Airway epithelial cell (primary cell): ENCODE results near the gene C11orf71. TPM values are rescaled to one million over a fixed set of nuclear protein-coding genes. Genes with fewer than 3 reads are reported as not detected.

Experiments used
- total RNA-seq: library from RNA; depleted of rRNA; stranded (reverse); fragments of >200 nt; gene quantifications from 2 replicates; pipeline ENCODE4 v1.2.3, GENCODE V29; 2015

C11orf71 gene, protein sequence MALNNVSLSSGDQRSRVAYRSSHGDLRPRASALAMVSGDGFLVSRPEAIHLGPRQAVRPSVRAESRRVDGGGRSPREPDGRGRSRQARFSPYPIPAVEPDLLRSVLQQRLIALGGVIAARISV
- total RNA-seq = 3.3 and 6.9 TPM in 2 replicates

GRCh38 chr11:114400216-114400914 lies at the start of gene C11orf71, which contains the start of gene RBM7:
C11orf71 (minus strand) TSS chr11:114400511; CDS start chr11:114400331, 180 bp downstream.
RBM7 (plus strand) TSS chr11:114400666; CDS start chr11:114400672, 6 bp downstream.

GRCh38 chr11:114439229-114440120 lies 39.2 kb upstream of the C11orf71 start, which contains the start of gene REXO2:
REXO2 (plus strand) TSS chr11:114439467; CDS start chr11:114439529, 62 bp downstream.

Other genes with a start within 250 kb of the C11orf71 start
- 3.7 and 5.4 TPM in 2 replicates for gene NNMT, start 104.1 kb downstream of the C11orf71 start, total RNA-seq
- 4.4 and 14.7 TPM in 2 replicates for gene RBM7, start 155 bp upstream of the C11orf71 start, total RNA-seq
- 151 and 165 TPM in 2 replicates for gene REXO2, start 39.0 kb upstream of the C11orf71 start, total RNA-seq
- not detected in 2 replicates for gene NXPE1, start 159.4 kb upstream of the C11orf71 start, total RNA-seq
- gene NXPE4, start 195.3 kb upstream of the C11orf71 start, total RNA-seq = not detected in 2 replicates